GM18858 (cell line): ENCODE measurements around the gene PVALEF.

ENCODE experiments used
- ATAC-seq: cut with Tn5 transposase; IDR thresholded peaks from one replicate; pipeline ENCODE4 v1.9.1; 2021; ENCODE audit not compliant: unreplicated experiment

PVALEF gene

GRCh38 chr17:81180836-81181810 lies 15.8 kb downstream of the PVALEF start:
- ATAC-seq: no peak

- no peak for ATAC-seq
These were observed 16.5 kb downstream of the PVALEF start for GRCh38 chr17:81181811-81182185.

GRCh38 chr17:81182596-81182995 lies 17.3 kb downstream of the PVALEF start:
- ATAC-seq: no peak

- no peak for ATAC-seq
These were observed 18.0 kb downstream of the PVALEF start for GRCh38 chr17:81183316-81183715.

- no peak for ATAC-seq
These were observed 18.5 kb downstream of the PVALEF start for GRCh38 chr17:81183807-81184206.

- ATAC-seq: no peak
These were observed 19.2 kb downstream of the PVALEF start for GRCh38 chr17:81184555-81184954.

GRCh38 chr17:81186203-81186602 lies 20.9 kb downstream of the PVALEF start:
- ATAC-seq: no peak

- no peak for ATAC-seq
These were observed 21.8 kb downstream of the PVALEF start for GRCh38 chr17:81187120-81187519.

- no peak for ATAC-seq
These were observed 22.5 kb downstream of the PVALEF start for GRCh38 chr17:81187586-81188490.

GRCh38 chr17:81188491-81188840 lies 23.2 kb downstream of the PVALEF start:
- ATAC-seq: no peak

GRCh38 chr17:81189016-81189415 lies 23.7 kb downstream of the PVALEF start:
- ATAC-seq: no peak

GRCh38 chr17:81189670-81190530 lies 24.6 kb downstream of the PVALEF start:
- ATAC-seq: no peak

GRCh38 chr17:81190591-81190990 lies 25.3 kb downstream of the PVALEF start:
- no peak for ATAC-seq

- no peak for ATAC-seq
These were observed 25.8 kb downstream of the PVALEF start for GRCh38 chr17:81191116-81191515.

GRCh38 chr17:81191646-81192045 lies 26.3 kb downstream of the PVALEF start:
- no peak for ATAC-seq

GRCh38 chr17:81192386-81193050 lies 27.2 kb downstream of the PVALEF start:
- no peak for ATAC-seq

- no peak for ATAC-seq
These were observed 27.7 kb downstream of the PVALEF start for GRCh38 chr17:81193051-81193410.

- ATAC-seq: no peak
These were observed 28.3 kb downstream of the PVALEF start for GRCh38 chr17:81193470-81194224.

GRCh38 chr17:81194225-81194760 lies 29.0 kb downstream of the PVALEF start:
- no peak for ATAC-seq
